ENCODE data around the gene COL4A2.
A peak's percentile ranks its signal among the peaks of the same experiment; 100 is the strongest.

The COL4A2 gene

DNA sequence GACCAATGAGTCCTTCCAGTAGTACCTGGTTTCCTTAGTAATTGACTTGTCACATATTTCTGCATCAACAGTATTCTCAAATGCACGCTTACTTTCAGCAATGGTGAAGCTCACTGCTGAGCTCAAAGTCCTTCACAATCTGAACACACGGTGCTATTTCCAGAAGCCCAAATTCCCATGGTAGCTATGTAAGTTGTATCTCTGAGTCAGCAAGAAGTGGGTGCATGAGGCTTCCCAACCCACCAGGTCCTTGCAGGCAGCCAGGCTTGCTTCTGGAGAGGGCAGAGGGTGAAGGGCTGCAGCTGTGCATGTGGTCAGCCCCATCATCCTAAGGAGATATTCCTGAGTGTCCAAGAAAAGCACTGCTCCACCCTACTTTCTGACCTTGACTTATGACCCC, 25.7 kb downstream of the COL4A2 start:
- TF ChIP-seq POLR2A (IDR thresholded peaks at IDR 0.05; ENCODE audit: low read depth, low read length): no peak

DNA sequence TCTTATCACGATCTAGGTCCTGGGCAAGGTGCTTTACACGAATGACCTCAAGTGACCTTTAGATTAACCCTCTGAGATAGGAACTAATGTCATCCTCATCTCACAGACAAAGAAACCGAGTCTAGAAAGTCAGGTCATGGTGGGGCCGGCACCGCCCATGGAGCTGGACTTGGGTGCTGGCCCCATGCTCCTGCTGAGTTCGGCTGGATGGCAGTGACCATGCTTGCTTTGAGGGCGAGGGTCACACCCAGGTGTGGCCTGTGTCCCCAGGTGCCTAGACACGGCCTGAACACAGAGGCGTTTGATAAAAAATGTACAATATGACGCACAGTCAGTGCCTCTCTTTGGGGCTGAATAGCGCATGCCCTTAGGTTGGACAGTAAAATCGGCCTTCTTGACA, 26.8 kb downstream of the COL4A2 start:
- no peak for TF ChIP-seq POLR2A (IDR thresholded peaks at IDR 0.05; ENCODE audit: low read depth, low read length)
- DNase-seq (ENCODE audit: insufficient read length, low spot score) (no peak), FAIRE-seq (no peak)

More for the DNA sequence above, 25.7 kb downstream of the COL4A2 start:
- FAIRE-seq: peak; percentile 57
- DNase-seq (ENCODE audit: insufficient read length, low spot score): no peak

DNA sequence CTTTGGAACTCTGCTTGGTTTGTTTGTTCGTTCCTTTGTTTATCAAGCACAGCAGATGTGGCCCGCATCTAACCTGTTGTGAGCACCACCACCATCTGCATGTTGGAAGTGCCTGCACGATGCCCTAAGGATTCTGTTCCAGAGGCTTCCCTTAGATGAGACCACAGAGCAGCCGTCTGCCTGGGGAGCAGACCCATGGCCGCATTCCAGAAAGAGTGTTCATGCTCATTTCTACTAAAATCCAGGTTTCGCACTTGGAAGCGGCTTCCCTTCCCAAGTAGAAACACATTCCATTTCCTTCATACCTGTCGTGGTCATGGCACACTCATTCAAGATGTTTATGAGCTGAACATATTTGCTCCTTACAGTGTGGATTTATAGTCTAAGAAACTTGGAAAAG, 27.2 kb downstream of the COL4A2 start:
- DNase-seq (ENCODE audit: insufficient read length, low spot score): no peak
- FAIRE-seq: peak; percentile 11

DNA sequence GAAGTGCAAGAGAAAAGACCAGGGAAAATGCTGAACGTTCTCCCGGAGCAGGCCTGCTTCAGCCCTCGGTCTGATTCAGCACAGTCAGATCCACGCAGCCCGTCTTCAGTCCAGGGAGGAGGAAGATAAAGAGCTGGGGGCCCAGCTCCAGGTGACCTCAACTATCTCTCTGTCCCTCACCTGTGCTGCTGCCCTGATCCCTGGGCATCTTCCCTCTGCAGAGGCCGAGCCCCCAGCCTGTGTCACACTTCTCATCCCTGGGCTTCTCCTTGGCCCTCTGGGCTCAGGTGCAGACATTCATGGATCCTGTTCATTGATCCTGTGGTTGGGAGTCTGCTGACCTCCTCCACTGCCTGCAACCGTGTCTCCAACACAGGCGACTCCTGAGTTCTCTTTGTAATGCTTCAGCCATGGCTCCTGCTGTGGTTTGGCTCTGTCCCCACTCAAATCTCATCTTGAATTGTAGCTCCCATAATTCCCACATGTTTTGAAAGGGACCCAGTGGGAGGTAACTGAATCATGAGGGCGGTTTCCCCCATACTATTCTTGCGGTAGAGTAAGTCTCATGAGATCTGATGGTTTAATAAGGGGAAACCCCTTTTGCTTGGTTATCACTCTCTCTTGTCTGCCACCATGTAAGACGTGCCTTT, 27.9 kb downstream of the COL4A2 start:
- TF ChIP-seq POLR2A (IDR thresholded peaks at IDR 0.05; ENCODE audit: low read depth, low read length): no peak
- no peak for DNase-seq (ENCODE audit: insufficient read length, low spot score)
- FAIRE-seq: peak; percentile 38

More for the DNA sequence above, 27.2 kb downstream of the COL4A2 start:
- no peak for TF ChIP-seq POLR2A (IDR thresholded peaks at IDR 0.05; ENCODE audit: low read depth, low read length)

DNA sequence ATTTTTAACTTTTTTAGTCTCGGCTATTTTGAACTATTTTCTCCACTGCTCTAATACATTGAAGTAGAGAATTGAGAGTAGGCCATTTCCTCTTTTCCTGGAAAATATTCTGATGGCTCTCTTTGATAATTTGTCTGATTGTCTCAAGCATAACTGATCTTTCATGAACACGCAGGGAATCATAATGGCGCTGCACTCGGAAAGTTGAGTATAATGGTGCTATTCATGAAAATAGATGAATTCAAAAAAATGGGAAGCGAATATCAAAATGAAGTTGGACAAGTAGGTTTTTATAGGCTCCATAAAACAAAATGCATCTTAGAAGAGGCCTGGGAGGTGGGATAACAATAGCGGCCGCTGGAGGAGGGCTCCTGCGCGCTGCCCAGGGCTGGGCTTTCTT, 29.0 kb downstream of the COL4A2 start:
- no peak for TF ChIP-seq POLR2A (IDR thresholded peaks at IDR 0.05; ENCODE audit: low read depth, low read length)
- DNase-seq (ENCODE audit: insufficient read length, low spot score) (no peak), FAIRE-seq (no peak)

DNA sequence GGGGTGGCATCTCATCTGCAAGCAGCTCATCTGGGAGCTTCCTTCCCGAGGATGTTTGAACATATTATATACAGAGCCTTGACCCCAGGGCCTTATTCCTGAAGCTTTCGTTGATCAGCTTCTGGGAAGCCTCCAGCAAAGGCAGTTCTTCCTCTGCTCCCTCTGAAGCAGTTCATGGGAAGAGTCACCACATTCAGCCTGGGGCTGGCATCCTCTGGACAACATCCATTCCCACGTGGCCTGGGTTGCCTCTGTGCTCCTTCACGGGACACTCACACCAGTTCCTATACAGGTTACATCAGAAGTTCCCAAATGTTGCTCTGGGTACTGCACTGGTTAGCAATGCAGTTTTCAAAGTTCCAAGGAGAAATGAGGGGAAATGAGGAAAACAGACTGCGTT, 29.6 kb downstream of the COL4A2 start:
- no peak for TF ChIP-seq POLR2A (IDR thresholded peaks at IDR 0.05; ENCODE audit: low read depth, low read length)
- DNase-seq (ENCODE audit: insufficient read length, low spot score): no peak
- FAIRE-seq: no peak

DNA sequence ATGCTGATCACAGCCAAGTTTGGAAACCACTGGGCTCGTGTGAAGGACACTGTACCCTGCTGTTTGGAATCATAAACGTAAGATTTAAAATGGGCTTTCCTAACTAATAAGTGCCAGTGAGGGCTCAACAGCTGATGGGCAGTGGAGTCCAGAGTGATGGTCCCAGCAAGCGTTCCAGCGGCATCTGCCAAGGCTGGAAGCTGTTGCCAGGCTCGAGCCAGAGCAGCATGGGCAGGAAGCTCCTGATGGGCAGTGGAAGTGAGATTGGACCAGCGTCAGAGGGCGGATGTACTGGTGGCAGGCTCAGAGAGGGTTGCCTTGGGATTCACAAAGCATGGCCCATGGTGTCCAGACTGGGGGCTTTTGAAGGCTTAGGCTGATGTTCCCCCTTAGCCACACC, 30.2 kb downstream of the COL4A2 start:
- no peak for TF ChIP-seq POLR2A (IDR thresholded peaks at IDR 0.05; ENCODE audit: low read depth, low read length)
- DNase-seq (ENCODE audit: insufficient read length, low spot score): no peak
- no peak for FAIRE-seq

DNA sequence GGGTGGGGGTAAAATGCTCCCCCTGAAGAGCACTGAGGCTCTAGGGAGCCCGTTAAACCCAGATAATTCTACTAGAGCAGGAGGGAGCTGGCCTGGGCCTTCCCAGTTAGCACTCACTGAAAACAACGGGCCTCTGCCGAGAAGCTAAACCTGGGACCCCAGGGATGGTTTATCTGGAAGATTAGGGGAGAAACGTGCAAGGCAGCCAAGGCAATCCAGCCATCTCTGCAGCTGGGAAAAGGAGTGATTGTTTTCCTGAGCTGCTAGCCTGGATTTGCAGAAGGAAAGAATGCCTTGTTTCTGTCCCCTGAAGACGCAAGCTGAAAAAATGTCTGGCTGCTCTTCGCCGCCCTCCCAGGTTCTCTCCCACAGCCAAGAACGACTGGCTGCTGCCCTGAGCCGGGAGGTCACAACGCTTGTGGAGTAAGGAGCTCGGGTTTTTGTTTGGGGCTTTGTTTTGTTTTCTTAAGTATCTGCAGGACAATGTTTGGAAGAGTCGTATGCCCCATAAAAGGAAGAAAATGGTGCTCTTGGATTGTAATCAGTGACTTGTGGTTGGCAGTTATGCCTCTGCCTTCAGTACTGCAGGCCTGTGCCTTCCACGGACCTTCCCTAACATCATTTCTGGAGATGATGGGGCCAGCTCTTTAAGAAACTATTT, 31.5 kb downstream of the COL4A2 start:
- FAIRE-seq (no peak), DNase-seq (ENCODE audit: insufficient read length, low spot score) (no peak)
- TF ChIP-seq POLR2A (IDR thresholded peaks at IDR 0.05; ENCODE audit: low read depth, low read length): no peak

DNA sequence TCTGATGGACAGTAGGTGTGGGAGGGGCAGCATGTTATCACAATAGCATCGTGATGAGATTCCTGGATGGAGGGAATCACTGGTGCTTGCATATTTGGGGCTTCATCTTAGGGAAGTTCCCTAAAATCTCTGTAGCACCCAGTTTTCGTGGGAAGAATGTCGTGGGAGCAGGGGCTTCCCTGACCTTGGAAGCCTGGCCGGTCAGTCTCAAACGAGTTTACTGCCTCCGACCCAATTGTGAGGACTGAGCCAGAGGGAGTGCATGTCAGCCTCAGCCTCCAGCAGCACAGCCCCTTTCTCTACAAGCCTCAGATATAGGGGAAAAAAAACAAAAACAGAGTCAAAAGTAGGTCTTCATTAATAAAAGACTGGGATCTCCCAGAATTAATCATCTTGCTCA, 32.2 kb downstream of the COL4A2 start:
- FAIRE-seq: no peak
- DNase-seq (ENCODE audit: insufficient read length, low spot score): no peak
- TF ChIP-seq POLR2A (IDR thresholded peaks at IDR 0.05; ENCODE audit: low read depth, low read length): no peak

DNA sequence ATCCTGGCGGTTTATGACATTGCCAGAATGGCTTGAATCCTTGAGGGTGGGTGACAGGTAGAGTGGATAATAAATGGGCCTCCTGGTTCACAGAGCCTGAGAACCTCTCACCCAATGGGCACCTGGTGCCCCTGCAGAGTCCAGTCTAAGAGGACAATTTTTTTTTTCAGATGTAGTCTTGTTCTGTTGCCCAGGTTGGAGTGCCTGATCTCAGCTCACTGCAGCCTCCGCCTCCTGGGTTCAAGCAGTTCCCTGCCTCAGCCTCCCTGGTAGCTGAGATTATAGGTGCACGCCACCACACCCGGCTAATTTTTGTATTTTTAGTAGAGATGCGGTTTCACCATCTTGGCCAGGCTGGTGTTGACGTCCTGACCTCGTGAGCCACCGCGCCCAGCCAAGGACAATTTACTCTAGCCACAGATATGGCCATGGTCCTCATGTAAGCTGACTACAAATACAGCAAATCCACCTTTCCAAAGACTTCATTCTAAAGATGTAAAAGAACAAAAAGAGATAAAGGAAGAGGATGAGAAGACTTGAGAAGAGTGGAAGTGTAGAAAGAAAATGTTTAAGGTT, 33.0 kb downstream of the COL4A2 start:
- DNase-seq (ENCODE audit: insufficient read length, low spot score) (no peak), FAIRE-seq (no peak)
- no peak for TF ChIP-seq POLR2A (IDR thresholded peaks at IDR 0.05; ENCODE audit: low read depth, low read length)

DNA sequence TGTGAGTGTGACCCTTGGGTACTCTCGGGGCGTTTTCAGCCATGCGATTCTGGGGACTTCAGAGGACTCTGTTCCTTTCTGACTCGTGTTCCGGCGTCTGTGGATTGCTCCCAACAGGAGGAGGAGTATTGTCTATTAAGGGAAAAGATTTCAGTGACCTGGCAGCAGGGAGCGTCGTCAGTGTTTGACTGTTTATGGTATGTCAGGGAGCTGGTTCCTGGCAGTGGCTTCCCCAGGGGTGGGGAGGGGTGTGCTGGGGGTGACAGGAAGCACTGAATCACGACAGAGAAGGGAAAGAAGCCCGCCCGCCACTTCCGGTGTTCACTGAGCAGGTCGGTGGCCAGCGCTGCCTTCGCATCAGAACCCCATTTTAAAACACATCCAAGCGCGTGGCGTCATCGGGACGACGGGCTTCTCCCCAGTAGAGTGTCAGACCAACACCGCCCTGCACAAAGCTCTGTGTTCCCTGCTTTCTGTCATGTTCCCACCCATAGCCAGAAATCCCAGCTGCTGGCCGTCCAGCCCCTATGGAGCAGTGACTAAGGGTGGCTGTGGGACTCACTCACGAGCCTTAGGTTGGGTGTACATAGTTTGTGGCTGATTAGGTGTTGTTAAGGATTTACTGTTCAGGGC, 33.8 kb downstream of the COL4A2 start:
- FAIRE-seq (no peak), DNase-seq (ENCODE audit: insufficient read length, low spot score) (no peak)
- no peak for TF ChIP-seq POLR2A (IDR thresholded peaks at IDR 0.05; ENCODE audit: low read depth, low read length)

DNA sequence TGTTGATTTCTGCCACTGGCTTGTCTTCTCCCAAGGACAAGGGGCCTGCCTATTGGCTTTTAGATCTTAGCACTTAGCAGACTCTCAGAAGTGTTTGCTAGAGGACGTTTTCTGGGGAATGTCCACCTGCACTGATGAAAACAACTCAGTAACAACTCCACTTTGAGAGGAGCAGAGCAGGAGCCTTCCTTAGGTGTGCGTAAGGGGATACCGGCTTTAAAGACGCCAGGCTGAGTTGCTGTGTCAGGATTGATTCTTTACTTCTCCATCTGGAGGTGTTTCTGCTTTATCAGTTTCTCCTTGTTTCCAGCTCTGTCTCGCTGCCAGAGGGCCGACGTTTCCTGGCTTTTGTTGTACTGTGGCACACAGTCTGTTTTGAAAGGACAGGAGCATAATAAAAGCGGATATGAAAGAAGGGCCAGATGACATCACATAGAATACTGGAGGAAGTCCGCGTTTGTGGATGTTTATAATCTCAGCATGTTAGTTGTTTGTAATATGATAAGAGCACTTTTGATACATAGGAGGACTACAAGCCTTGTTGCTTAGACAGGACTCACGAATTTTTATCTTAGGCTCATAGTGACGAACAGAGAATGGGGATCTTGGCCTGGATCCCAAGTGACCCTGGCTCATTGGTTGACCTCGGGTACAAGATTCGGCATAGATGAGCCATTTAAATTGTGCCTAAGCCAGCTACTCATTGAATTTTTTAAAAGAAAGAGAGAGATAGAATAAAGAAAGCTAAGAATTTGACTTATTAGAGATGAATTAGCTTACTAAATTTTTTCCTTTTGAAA, 34.6 kb downstream of the COL4A2 start:
- TF ChIP-seq POLR2A (IDR thresholded peaks at IDR 0.05; ENCODE audit: low read depth, low read length): no peak
- FAIRE-seq: no peak
- DNase-seq (ENCODE audit: insufficient read length, low spot score): no peak

DNA sequence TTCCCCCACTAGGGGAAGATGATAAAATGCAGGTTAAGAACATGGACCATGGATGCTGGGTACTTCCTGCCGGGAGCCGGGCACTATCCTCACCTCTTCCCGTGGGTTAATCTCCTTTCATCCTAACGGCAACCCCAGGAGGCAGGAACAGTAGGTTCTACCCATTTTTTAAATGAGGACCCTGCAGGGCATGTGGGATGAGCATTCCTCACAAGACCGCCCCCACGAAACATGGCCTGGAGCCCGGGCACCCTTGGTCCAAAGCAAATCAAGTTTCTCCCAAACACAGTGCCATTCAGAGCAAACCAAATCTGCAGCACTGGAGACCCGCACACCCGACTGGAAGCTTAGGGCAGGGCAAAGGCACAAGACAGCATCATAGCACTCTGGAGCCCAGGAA, 35.4 kb downstream of the COL4A2 start:
- DNase-seq (ENCODE audit: insufficient read length, low spot score) (no peak), FAIRE-seq (no peak)
- no peak for TF ChIP-seq POLR2A (IDR thresholded peaks at IDR 0.05; ENCODE audit: low read depth, low read length)
